Effector memory CD4-positive, alpha-beta T cell (primary cell): Measurements from ENCODE around the gene YBX3.

Source experiments
- DNase-seq, 3 donors: peaks; one replicate each; pipeline ENCODE4 v3.0.0-alpha.2; 2020
- H3K27ac ChIP-seq: 2 replicates; pipeline ENCODE4 v1.7.0; 2013; ENCODE audit warnings: mild to moderate bottlenecking, low read length, moderate library complexity; ENCODE audit not compliant: insufficient read depth, poor library complexity, severe bottlenecking
- H3K27me3 ChIP-seq: replicated peaks from 2 replicates; pipeline ENCODE4 v1.7.0; 2013; ENCODE audit warnings: mild to moderate bottlenecking, low read length; ENCODE audit not compliant: insufficient read depth, control insufficient read depth, poor library complexity, severe bottlenecking
- H3K36me3 ChIP-seq: 2 replicates; pipeline ENCODE4 v1.7.0; 2013; ENCODE audit warnings: mild to moderate bottlenecking, low read length, moderate library complexity; ENCODE audit not compliant: control insufficient read depth, insufficient read depth
- H3K4me1 ChIP-seq: 2 replicates; pipeline ENCODE4 v1.7.0; 2013; ENCODE audit warnings: low read length, mild to moderate bottlenecking; ENCODE audit not compliant: control insufficient read depth, insufficient read depth, poor library complexity, severe bottlenecking
- H3K4me3 ChIP-seq: 2 replicates; pipeline ENCODE4 v1.7.0; 2013; ENCODE audit warnings: low read length, low read depth, mild to moderate bottlenecking; ENCODE audit not compliant: insufficient read depth, poor library complexity, severe bottlenecking
- H3K9me3 ChIP-seq: 2 replicates; pipeline ENCODE4 v1.7.0; 2013; ENCODE audit warnings: mild to moderate bottlenecking, low read length, moderate library complexity; ENCODE audit not compliant: control insufficient read depth

YBX3 gene

GRCh38 chr12:10654003-10654402 is 69.1 kb downstream of the YBX3 start:
- Histone ChIP-seq H3K9me3 (no peaks in the 10 kb centered on the region), H3K27ac (no peak overlapping the region), H3K4me1 (no peaks in the 10 kb centered on the region), H3K4me3 (no peak overlapping the region), H3K27me3 (no peaks in the 10 kb centered on the region), H3K36me3 (no peaks in the 10 kb centered on the region)
- DNase-seq, result no peak

- H3K27ac ChIP-seq, result no peak overlapping the region
- H3K36me3 ChIP-seq, result no peaks in the 10 kb centered on the region
- no peaks in the 10 kb centered on the region for H3K9me3 ChIP-seq
- DNase-seq, result no peak
- H3K27me3 ChIP-seq, result no peaks in the 10 kb centered on the region
- no peak overlapping the region for H3K4me3 ChIP-seq
- no peaks in the 10 kb centered on the region for H3K4me1 ChIP-seq
Observed at GRCh38 chr12:10652192-10652591, 70.9 kb downstream of the YBX3 start.
